HepG2 (cell line): Measurements from ENCODE around the gene TCFL5. TPM values are rescaled to one million over a fixed set of nuclear protein-coding genes. Genes with fewer than 3 reads are reported as not detected.

Experiments used
- ATAC-seq: fragments of 200-7000 bp; cut with Tn5 transposase; 3 replicates; pipeline ENCODE4 v1.9.1; 2020; ENCODE audit warnings: mild to moderate bottlenecking, moderate library complexity
- BruUV-seq: library from RNA; stranded (reverse); fragments of 400-500 nt; replicated peaks from 2 replicates; lab custom pipeline; 2021; lab: Mats Ljungman, UMichigan
- CTCF ChIA-PET: fragments of 300-600 bp; formaldehyde crosslinking; extraction: SDS; loops from one replicate; lab custom pipeline; 2021; ENCODE audit warnings: low total read pairs, inconsistent platforms, low intra/inter-chr PET ratio; lab: Yijun Ruan, JAX
- POLR2A ChIA-PET: fragments of 350-600 bp; sonication (Branson Sonifier 250); formaldehyde crosslinking; loops from one replicate; lab custom pipeline; 2020; ENCODE audit warnings: antibody characterized with exemption, inconsistent platforms; lab: Yijun Ruan, JAX
- DNase-seq: peaks from one replicate; pipeline ENCODE4 v3.0.0-alpha.2; 2015; ENCODE audit warnings: low spot score
- FAIRE-seq: peaks from 3 replicates; lab custom pipeline; 2011; peaks lifted over from hg19 to GRCh38; lab: Jason Lieb, UNC
- H2AFZ ChIP-seq: one replicate; pipeline ENCODE4 v1.6.1; 2011; ENCODE audit warnings: low read length, inconsistent platforms
- H3K27ac ChIP-seq: fragments of 300-600 bp; 3 replicates; pipeline ENCODE4 v1.8.0; 2011; ENCODE audit warnings: mixed run types, mild to moderate bottlenecking, mixed read lengths, low read length, inconsistent platforms; ENCODE audit not compliant: insufficient read depth; ENCODE audit errors: extremely low read length
- H3K27me3 ChIP-seq, 2 experiments: fragments of 200-600 bp in 1 of 2; 2 replicates in 1 of 2; 3 replicates in 1 of 2; pipeline versions ENCODE4 v1.6.0 to v1.8.0; 2011; ENCODE audit warnings: low read length in 2 of 2, mild to moderate bottlenecking in 2 of 2, moderate library complexity in 2 of 2, inconsistent platforms in 1 of 2; ENCODE audit not compliant: insufficient read depth in 2 of 2, control insufficient read depth in 1 of 2
- H3K36me3 ChIP-seq, 2 experiments: fragments of 200-600 bp in 1 of 2; replicated peaks in 1 of 2; 2 replicates in 1 of 2; 3 replicates in 1 of 2; pipeline versions ENCODE4 v1.5.1 to v1.8.0; 2011; ENCODE audit warnings: low read length in 2 of 2, inconsistent platforms in 1 of 2; ENCODE audit not compliant: insufficient read depth in 2 of 2, control insufficient read depth in 1 of 2
- H3K4me1 ChIP-seq: 2 replicates; pipeline ENCODE4 v1.5.1; 2012; ENCODE audit warnings: low read length, inconsistent platforms; ENCODE audit not compliant: insufficient read depth
- H3K4me2 ChIP-seq: 2 replicates; pipeline ENCODE4 v1.6.0; 2011; ENCODE audit warnings: low read depth, low read length, inconsistent platforms
- H3K4me3 ChIP-seq, 3 experiments: fragments of 200-600 bp in 1 of 3; sonication (generic), shearing (Covaris generic) in 1 of 3; replicated peaks in 1 of 3; 2 replicates each; pipeline ENCODE4 v1.5.1; 2011 to 2016; ENCODE audit warnings: low read length in 3 of 3, inconsistent platforms in 2 of 3, low read depth in 2 of 3, mild to moderate bottlenecking in 2 of 3, control low read depth in 1 of 3, mixed read lengths in 1 of 3; ENCODE audit not compliant: insufficient read depth in 1 of 3
- H3K79me2 ChIP-seq: one replicate; pipeline ENCODE4 v1.6.1; 2011; ENCODE audit warnings: low read length, inconsistent platforms; ENCODE audit not compliant: insufficient read depth
- H3K9ac ChIP-seq: 2 replicates; pipeline ENCODE4 v1.6.0; 2011; ENCODE audit warnings: mild to moderate bottlenecking, low read depth, low read length, inconsistent platforms; ENCODE audit not compliant: insufficient read depth
- H3K9me3 ChIP-seq: 2 replicates; pipeline ENCODE4 v1.5.1; 2012; ENCODE audit warnings: mild to moderate bottlenecking, low read length
- H4K20me1 ChIP-seq: 2 replicates; pipeline ENCODE4 v1.6.0; 2011; ENCODE audit warnings: inconsistent platforms, mild to moderate bottlenecking, low read length, moderate library complexity; ENCODE audit not compliant: insufficient read depth
- ARID3A ChIP-seq: IDR thresholded peaks from 2 replicates; pipeline ENCODE4 v1.6.1; 2012; ENCODE audit warnings: low read depth, low read length, improper control_type of control experiment
- DDIT3 ChIP-seq: sonication (generic); formaldehyde crosslinking; IDR thresholded peaks from 2 replicates; pipeline ENCODE4 v1.4.0; 2020; ENCODE audit warnings: mild to moderate bottlenecking, missing genetic modification reagents
- FOSL1 ChIP-seq: sonication (generic); formaldehyde crosslinking; IDR thresholded peaks from 2 replicates; pipeline ENCODE4 v1.9.0; 2021; ENCODE audit warnings: missing genetic modification reagents, borderline replicate concordance
- GFI1 ChIP-seq: sonication (generic); formaldehyde crosslinking; IDR thresholded peaks from 2 replicates; pipeline ENCODE4 v1.5.0; 2020; ENCODE audit warnings: missing genetic modification reagents, mild to moderate bottlenecking, borderline replicate concordance
- HNF1A ChIP-seq, 2 experiments: sonication (generic) in 1 of 2; formaldehyde crosslinking in 1 of 2; IDR thresholded peaks; 2 replicates each; pipeline versions ENCODE4 v1.4.0 to v1.6.1; 2016 to 2020; ENCODE audit warnings: borderline replicate concordance in 1 of 2, low read depth in 1 of 2, mild to moderate bottlenecking in 1 of 2, missing genetic modification reagents in 1 of 2
- PRPF4 ChIP-seq: fragments of 200-400 bp; formaldehyde crosslinking; IDR thresholded peaks from 2 replicates; pipeline ENCODE4 v1.6.1; 2016; ENCODE audit warnings: low read length, low read depth; ENCODE audit not compliant: poor library complexity, severe bottlenecking
- RBAK ChIP-seq: sonication (generic); formaldehyde crosslinking; IDR thresholded peaks from 2 replicates; pipeline ENCODE4 v1.5.1; 2020; ENCODE audit warnings: mild to moderate bottlenecking, missing genetic modification reagents
- RBM22 ChIP-seq: fragments of 200-400 bp; formaldehyde crosslinking; optimal IDR thresholded peaks from 2 replicates; pipeline ENCODE3; 2017; ENCODE audit warnings: mild to moderate bottlenecking, low read length, moderate library complexity
- TEAD3 ChIP-seq: optimal IDR thresholded peaks from 2 replicates; pipeline ENCODE3; 2016; ENCODE audit warnings: borderline replicate concordance
- THRA ChIP-seq: sonication (generic); formaldehyde crosslinking; IDR thresholded peaks from 2 replicates; pipeline ENCODE4 v1.4.0; 2020; ENCODE audit warnings: missing genetic modification reagents, borderline replicate concordance
- ZFP36L2 ChIP-seq: sonication (generic); formaldehyde crosslinking; IDR thresholded peaks from 2 replicates; pipeline ENCODE4 v1.4.0; 2020; ENCODE audit warnings: missing genetic modification reagents
- ZNF225 ChIP-seq: sonication (generic); formaldehyde crosslinking; IDR thresholded peaks from 2 replicates; pipeline ENCODE4 v1.4.0; 2020; ENCODE audit warnings: mild to moderate bottlenecking, missing genetic modification reagents
- ZNF337 ChIP-seq: sonication (generic); formaldehyde crosslinking; IDR thresholded peaks from 2 replicates; pipeline ENCODE4 v1.5.1; 2020; ENCODE audit warnings: missing genetic modification reagents, low read depth, mild to moderate bottlenecking, borderline replicate concordance
- ZNF850 ChIP-seq: sonication (generic); formaldehyde crosslinking; conservative IDR thresholded peaks from 2 replicates; pipeline ENCODE4 v1.9.0; 2021; ENCODE audit warnings: mild to moderate bottlenecking, missing genetic modification reagents
- ZSCAN21 ChIP-seq: sonication (generic); formaldehyde crosslinking; IDR thresholded peaks from 2 replicates; pipeline ENCODE4 v1.8.0; 2022; ENCODE audit warnings: mild to moderate bottlenecking, missing genetic modification reagents, moderate library complexity, borderline replicate concordance
- WGBS: methylation state at CpG from one replicate; pipeline ENCODE4 v1.1.6; 2017; ENCODE audit warnings: low lambda C conversion rate; 5-methylcytosine and 5-hydroxymethylcytosine counted together
- in situ Hi-C: cut with HindIII; loops from 2 replicates; pipeline ENCODE4 v1.10.0; 2017; ENCODE audit warnings: low pct_unique_long_range_greater_than_20kb; ENCODE audit not compliant: extremely low pct_ligation_motif_present
- intact Hi-C: fragments of 100-400 bp; cut with micrococcal nuclease; formaldehyde crosslinking; loops from one replicate; pipeline ENCODE4 v1.10.0; 2022; ENCODE audit not compliant: unreplicated experiment
- polyA plus RNA-seq, 8 experiments: library from polyadenylated mRNA; depleted of rRNA in 3 of 8; stranded (reverse) in 7 of 8; unstranded in 1 of 8; fragments of >200 nt; fragmentation: Illumina TruSeq in 4 of 8; extraction: Trizol in 4 of 8; gene quantifications; 2 replicates each; pipeline versions ENCODE4 v1.2.1 to v1.2.3, GENCODE V29; 2011 to 2016; ENCODE audit warnings: low read depth in 4 of 8, missing spikeins in 1 of 8, mixed read lengths in 1 of 8; ENCODE audit not compliant: insufficient read depth in 1 of 8
- total RNA-seq, 5 experiments: library from RNA; depleted of rRNA; stranded (reverse); fragments of >200 nt; fragmentation: Illumina TruSeq; extraction: Trizol; gene quantifications; 2 replicates each; pipeline ENCODE4 v1.2.3, GENCODE V29; 2016; ENCODE audit warnings: low read depth in 1 of 5

TCFL5 gene
- total and polyA plus RNA-seq, 2 of the 13 experiments (the other 11 are each of a cell fraction or from before 2014, with no cell fraction given): 14.8 to 20.0 TPM

GRCh38 chr20:62840244-62841197 is 21.1 kb downstream of the TCFL5 start:
- Histone ChIP-seq H3K27me3 (no peaks in the 10 kb centered on the region), H3K36me3 (peaks cover 12 to 25% of the 10 kb centered on the region in 2 experiments; a peak in 4 of 5 replicates), H3K4me1 (peaks cover 6% of the 10 kb centered on the region; the same call in 1 of the 2 replicates), H3K9me3 (no peaks in the 10 kb centered on the region), H3K9ac (no peak overlapping the region), H3K27ac (no peak overlapping the region), H4K20me1 (no peaks in the 10 kb centered on the region), H3K4me2 (no peak overlapping the region), H3K79me2 (no peaks in the 10 kb centered on the region), H3K4me3 (no peak overlapping the region), H2AFZ (no peak overlapping the region)
- in situ Hi-C loops: no loop called here
- CTCF ChIA-PET: no interaction called here
- WGBS: 93% methylated on average over 45 of the region's 45 CpGs
- ATAC-seq: no peak; the same call in 1 of the 3 replicates
- no peak for FAIRE-seq
- intact Hi-C loops: no loop called here
- TSS peak; percentile 73 for BruUV-seq
- POLR2A ChIA-PET: interaction anchor here (0.6 kb wide), 1 partner anchor 21 kb away, joined by 3 read pairs; the partner anchor contains the start of gene TCFL5
- DNase-seq: no peak
- no peak for TF ChIP-seq HNF1A (IDR thresholded peaks at IDR 0.05; ENCODE audit: low read depth)
- TF ChIP-seq HNF1A (CRISPR knock-in tag; IDR thresholded peaks at IDR 0.05; ENCODE audit: borderline replicate concordance): no peak
- TF ChIP-seq ZNF337 (CRISPR knock-in tag): no peak
- TF ChIP-seq RBAK (CRISPR knock-in tag): no peak
- TF ChIP-seq ZSCAN21 (CRISPR knock-in tag): no peak
- no peak for TF ChIP-seq ZNF225
- no peak for TF ChIP-seq ARID3A
- TF ChIP-seq RBM22: peak; percentile 34
- no peak for TF ChIP-seq ZFP36L2 (CRISPR knock-in tag)
- no peak for TF ChIP-seq ZNF850
- no peak for TF ChIP-seq PRPF4
- TF ChIP-seq THRA (CRISPR knock-in tag): no peak
- no peak for TF ChIP-seq DDIT3 (CRISPR knock-in tag)
- no peak for TF ChIP-seq TEAD3 (CRISPR knock-in tag)
- TF ChIP-seq GFI1 (CRISPR knock-in tag): no peak
- TF ChIP-seq FOSL1 (CRISPR knock-in tag): no peak
